HEK293 (cell line): ENCODE measurements around the gene SMYD1.

ENCODE experiments used
- CTCF ChIA-PET: fragments of 350-600 bp; formaldehyde crosslinking; extraction: SDS; loops from one replicate; lab custom pipeline; 2021; ENCODE audit warnings: antibody characterized with exemption; lab: Yijun Ruan, JAX
- POLR2A ChIA-PET: fragments of 300-600 bp; formaldehyde crosslinking; extraction: SDS; loops from one replicate; lab custom pipeline; 2020; ENCODE audit warnings: antibody characterized with exemption, inconsistent platforms; lab: Yijun Ruan, JAX
- H3K27ac ChIP-seq: fragments of 200-500 bp; sonication (Bioruptor generic); 2 replicates; pipeline ENCODE4 v1.5.1; 2014; ENCODE audit warnings: low read depth, low read length, control low read depth, inconsistent platforms; ENCODE audit errors: extremely low read depth
- H3K36me3 ChIP-seq, 2 experiments: fragments of 200-500 bp in 1 of 2; sonication (Bioruptor generic) in 1 of 2; 1 replicate in 1 of 2; 2 replicates in 1 of 2; pipeline ENCODE4 v1.5.1; 2014 to 2017; ENCODE audit warnings: inconsistent platforms in 2 of 2, low read length in 2 of 2; ENCODE audit not compliant: control insufficient read depth in 2 of 2, insufficient read depth in 1 of 2
- H3K4me1 ChIP-seq: fragments of 200-500 bp; sonication (Bioruptor generic); 2 replicates; pipeline ENCODE4 v1.5.1; 2014; ENCODE audit warnings: mild to moderate bottlenecking, low read length, inconsistent platforms; ENCODE audit not compliant: control insufficient read depth, insufficient read depth
- H3K4me3 ChIP-seq: 2 replicates; pipeline ENCODE4 v1.5.1; 2011; ENCODE audit warnings: low read depth, mild to moderate bottlenecking, control low read depth, low read length, moderate library complexity
- H3K9me3 ChIP-seq: fragments of 200-500 bp; sonication (Bioruptor generic); 2 replicates; pipeline ENCODE4 v1.5.1; 2014; ENCODE audit warnings: low read depth, low read length, inconsistent platforms; ENCODE audit not compliant: control insufficient read depth, insufficient read depth
- BCL11B ChIP-seq: fragments of 450-650 bp; formaldehyde crosslinking; IDR thresholded peaks from 2 replicates; pipeline ENCODE4 v1.5.1; 2016; ENCODE audit warnings: low read depth, missing biosample characterization, missing genetic modification characterization
- GLI2 ChIP-seq: fragments of 450-650 bp; formaldehyde crosslinking; IDR thresholded peaks from 2 replicates; pipeline ENCODE4; 2017; ENCODE audit warnings: missing biosample characterization, missing genetic modification characterization, low read depth, borderline replicate concordance
- KLF17 ChIP-seq: fragments of 450-650 bp; formaldehyde crosslinking; IDR thresholded peaks from 2 replicates; pipeline ENCODE4 v1.5.1; 2016; ENCODE audit warnings: missing biosample characterization, missing genetic modification characterization
- KLF7 ChIP-seq: fragments of 450-650 bp; formaldehyde crosslinking; IDR thresholded peaks from 2 replicates; pipeline ENCODE4 v1.5.1; 2016; ENCODE audit warnings: missing biosample characterization, missing genetic modification characterization, borderline replicate concordance
- MEIS1 ChIP-seq: sonication (generic); formaldehyde crosslinking; IDR thresholded peaks from 2 replicates; pipeline ENCODE4 v1.8.1; 2022; ENCODE audit warnings: missing genetic modification reagents, mild to moderate bottlenecking, borderline replicate concordance
- PATZ1 ChIP-seq: fragments of 450-650 bp; formaldehyde crosslinking; IDR thresholded peaks from 2 replicates; pipeline ENCODE4 v1.5.1; 2016; ENCODE audit warnings: missing biosample characterization, missing genetic modification characterization
- YY1 ChIP-seq: fragments of 450-650 bp; formaldehyde crosslinking; IDR thresholded peaks from 2 replicates; pipeline ENCODE4 v1.5.1; 2018; ENCODE audit warnings: missing biosample characterization, missing genetic modification characterization
- ZNF133 ChIP-seq: fragments of 450-650 bp; formaldehyde crosslinking; IDR thresholded peaks from 2 replicates; pipeline ENCODE4 v1.5.1; 2016; ENCODE audit warnings: missing biosample characterization, missing genetic modification characterization
- ZNF140 ChIP-seq: fragments of 450-650 bp; formaldehyde crosslinking; IDR thresholded peaks from 2 replicates; pipeline ENCODE4 v1.5.1; 2016; ENCODE audit warnings: missing biosample characterization, missing genetic modification characterization
- ZNF18 ChIP-seq: fragments of 450-650 bp; formaldehyde crosslinking; IDR thresholded peaks from 2 replicates; pipeline ENCODE4 v1.5.1; 2016; ENCODE audit warnings: missing biosample characterization, missing genetic modification characterization
- ZNF324 ChIP-seq: fragments of 450-650 bp; formaldehyde crosslinking; IDR thresholded peaks from 2 replicates; pipeline ENCODE4 v1.5.1; 2016; ENCODE audit warnings: missing biosample characterization, missing genetic modification characterization
- ZNF449 ChIP-seq: fragments of 450-650 bp; formaldehyde crosslinking; IDR thresholded peaks from 2 replicates; pipeline ENCODE4 v1.5.1; 2017; ENCODE audit warnings: missing biosample characterization, mild to moderate bottlenecking, missing genetic modification characterization, moderate library complexity
- ZNF488 ChIP-seq: fragments of 450-650 bp; formaldehyde crosslinking; IDR thresholded peaks from 2 replicates; pipeline ENCODE4 v1.5.1; 2016; ENCODE audit warnings: missing biosample characterization, missing genetic modification characterization
- ZNF768 ChIP-seq: fragments of 450-650 bp; formaldehyde crosslinking; IDR thresholded peaks from 2 replicates; pipeline ENCODE4 v1.5.1; 2018; ENCODE audit warnings: missing biosample characterization, mild to moderate bottlenecking, missing genetic modification characterization
- ZNF792 ChIP-seq: fragments of 450-650 bp; formaldehyde crosslinking; IDR thresholded peaks from 2 replicates; pipeline ENCODE4 v1.5.1; 2016; ENCODE audit warnings: missing biosample characterization, missing genetic modification characterization
- ZXDB ChIP-seq: fragments of 450-650 bp; formaldehyde crosslinking; IDR thresholded peaks from 2 replicates; pipeline ENCODE4 v1.5.1; 2016; ENCODE audit warnings: missing biosample characterization, missing genetic modification characterization

SMYD1 gene

GRCh38 chr2:88057437-88057844, 10.2 kb upstream of the SMYD1 start:
- Histone ChIP-seq H3K4me1 (peaks cover 5% of the 10 kb centered on the region; the same call in 1 of the 2 replicates), H3K4me3 (no peak overlapping the region), H3K27ac (no peak overlapping the region), H3K36me3 (no peaks in the 10 kb centered on the region)
- CTCF ChIA-PET = no interaction called here
- no peak for TF ChIP-seq ZNF140 (tag by site-specific recombination)
- no peak for TF ChIP-seq ZNF768 (tag by site-specific recombination)
- no peak for TF ChIP-seq KLF7 (tag by site-specific recombination)
- TF ChIP-seq PATZ1 (tag by site-specific recombination) = no peak
- TF ChIP-seq ZNF488 = no peak
- TF ChIP-seq ZNF449 (tag by site-specific recombination) = no peak
- TF ChIP-seq YY1 = no peak
- TF ChIP-seq ZXDB (tag by site-specific recombination) = no peak
- no peak for TF ChIP-seq ZNF324 (tag by site-specific recombination)
- TF ChIP-seq, all 188 proteins: peak for 0
- POLR2A ChIA-PET = no interaction called here
- no peaks in the 10 kb centered on the region for H3K9me3 ChIP-seq

GRCh38 chr2:88058191-88058590, 9.4 kb upstream of the SMYD1 start:
- ChIA-PET CTCF (interaction anchor here (1.2 to 5.0 kb wide), 2 partner anchors 103 to 129 kb away, joined by 6 to 141 read pairs; no protein-coding TSS in a partner anchor), POLR2A (no interaction called here)
- no peaks in the 10 kb centered on the region for H3K9me3 ChIP-seq
- no peak overlapping the region for H3K27ac ChIP-seq
- no peaks in the 10 kb centered on the region for H3K36me3 ChIP-seq
- peaks cover 5% of the 10 kb centered on the region; the same call in 1 of the 2 replicates for H3K4me1 ChIP-seq
- no peak overlapping the region for H3K4me3 ChIP-seq
- TF ChIP-seq MEIS1 (CRISPR knock-in tag) = no peak
- TF ChIP-seq ZNF792 = no peak
- TF ChIP-seq GLI2 (tag by site-specific recombination) = no peak
- TF ChIP-seq BCL11B (tag by site-specific recombination) = no peak
- TF ChIP-seq ZNF18 (tag by site-specific recombination) = no peak
- TF ChIP-seq KLF17 (tag by site-specific recombination) = no peak
- no peak for TF ChIP-seq ZNF133 (tag by site-specific recombination)
